Uterus (tissue), 4 donors: Measurements from ENCODE around the gene PCDH9. TPM values are rescaled to one million over a fixed set of nuclear protein-coding genes. Genes with fewer than 3 reads are reported as not detected.

ENCODE experiments used
- DNase-seq, 2 donors: peaks; one replicate each; pipeline ENCODE4 v3.0.0-alpha.2; 2019 to 2020
- H3K27ac ChIP-seq, 2 donors: fragments of 200-600 bp; sonication (generic); 1 replicate in 1 of 2; 2 replicates in 1 of 2; pipeline ENCODE4 v1.5.1; 2016 to 2018
- H3K27me3 ChIP-seq, 2 donors: fragments of 200-600 bp; sonication (generic); one replicate each; pipeline ENCODE4 v1.5.1; 2018 to 2019; ENCODE audit warnings: control low read depth in 1 of 2
- H3K36me3 ChIP-seq, 2 donors: fragments of 200-600 bp; sonication (generic); one replicate each; pipeline ENCODE4 v1.5.1; 2019; ENCODE audit warnings: control low read depth in 1 of 2
- H3K4me1 ChIP-seq, 2 donors: fragments of 200-600 bp; sonication (generic); one replicate each; pipeline ENCODE4 v1.5.1; 2018 to 2019; ENCODE audit warnings: control low read depth in 1 of 2
- H3K4me3 ChIP-seq, 2 donors: fragments of 200-600 bp; sonication (generic); 1 replicate in 1 of 2; 2 replicates in 1 of 2; pipeline ENCODE4 v1.5.1; 2018 to 2019; ENCODE audit warnings: mild to moderate bottlenecking in 1 of 2
- H3K9me3 ChIP-seq, 2 donors: fragments of 200-600 bp; sonication (generic); one replicate each; pipeline ENCODE4 v1.5.1; 2019; ENCODE audit warnings: control low read depth in 1 of 2
- POLR2A ChIP-seq, 2 donors: fragments of 450-650 bp; IDR thresholded peaks; one replicate each; pipeline ENCODE4 v1.6.1; 2016; ENCODE audit warnings: antibody characterized with exemption in 2 of 2, mild to moderate bottlenecking in 1 of 2, moderate library complexity in 1 of 2
- intact Hi-C: fragments of 100-400 bp; cut with DNase I; formaldehyde crosslinking; loops from one replicate; pipeline ENCODE4 v1.15.1; 2023; ENCODE audit warnings: low total_unique reads
- total RNA-seq, 4 donors: library from RNA; depleted of rRNA in 3 of 4; stranded (reverse); fragments of >200 nt in 3 of 4; gene quantifications; one replicate each; pipeline versions ENCODE4 v1.1.0 to v1.2.4, GENCODE V29; 2014 to 2023
- TF ChIP-seq, protein P1 (sequence below), 4 experiments: fragments of 200-600 bp in 2 of 4; fragments of 450-650 bp in 2 of 4; sonication (generic) in 2 of 4; IDR thresholded peaks; one replicate each; pipeline ENCODE4 v1.5.1; 2016 to 2019; ENCODE audit warnings: antibody characterized with exemption in 4 of 4, mild to moderate bottlenecking in 2 of 4, moderate library complexity in 1 of 4
- donor health status: DM: yes; HTN: yes; CAD: no.

PCDH9 gene
- total RNA-seq, 4 donors from 2014 or later, result 0.51 to 45.7 (median 2.1) TPM

DNA sequence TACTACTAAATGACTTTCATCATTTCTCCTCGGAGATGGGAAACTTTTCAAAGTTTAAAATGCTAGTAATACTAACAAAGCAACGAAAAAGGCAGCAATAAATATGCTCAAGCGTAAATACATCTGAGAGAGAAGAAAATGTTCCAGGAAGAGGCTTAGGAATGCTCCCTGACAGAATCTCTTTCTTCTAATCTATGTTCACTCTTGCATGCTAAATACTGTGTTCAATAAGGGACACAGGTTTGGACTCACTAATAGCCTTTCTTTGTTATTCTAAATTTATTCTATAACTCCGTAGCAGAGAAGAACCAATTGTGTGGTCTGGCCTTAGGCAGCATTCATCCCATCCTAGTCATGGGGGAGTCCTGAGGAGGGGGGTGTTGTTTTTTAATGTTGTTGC lies 823.0 kb downstream of the PCDH9 start:
- Histone ChIP-seq H3K4me3 (no peak overlapping the region), H3K9me3 (no peaks in the 10 kb centered on the region), H3K4me1 (no peaks in the 10 kb centered on the region), H3K27ac (no peak overlapping the region), H3K27me3 (no peaks in the 10 kb centered on the region), H3K36me3 (no peaks in the 10 kb centered on the region)
- DNase-seq, result no peak
- no peak for TF ChIP-seq POLR2A (IDR thresholded peaks at IDR 0.05)
- TF ChIP-seq, protein P1, sequence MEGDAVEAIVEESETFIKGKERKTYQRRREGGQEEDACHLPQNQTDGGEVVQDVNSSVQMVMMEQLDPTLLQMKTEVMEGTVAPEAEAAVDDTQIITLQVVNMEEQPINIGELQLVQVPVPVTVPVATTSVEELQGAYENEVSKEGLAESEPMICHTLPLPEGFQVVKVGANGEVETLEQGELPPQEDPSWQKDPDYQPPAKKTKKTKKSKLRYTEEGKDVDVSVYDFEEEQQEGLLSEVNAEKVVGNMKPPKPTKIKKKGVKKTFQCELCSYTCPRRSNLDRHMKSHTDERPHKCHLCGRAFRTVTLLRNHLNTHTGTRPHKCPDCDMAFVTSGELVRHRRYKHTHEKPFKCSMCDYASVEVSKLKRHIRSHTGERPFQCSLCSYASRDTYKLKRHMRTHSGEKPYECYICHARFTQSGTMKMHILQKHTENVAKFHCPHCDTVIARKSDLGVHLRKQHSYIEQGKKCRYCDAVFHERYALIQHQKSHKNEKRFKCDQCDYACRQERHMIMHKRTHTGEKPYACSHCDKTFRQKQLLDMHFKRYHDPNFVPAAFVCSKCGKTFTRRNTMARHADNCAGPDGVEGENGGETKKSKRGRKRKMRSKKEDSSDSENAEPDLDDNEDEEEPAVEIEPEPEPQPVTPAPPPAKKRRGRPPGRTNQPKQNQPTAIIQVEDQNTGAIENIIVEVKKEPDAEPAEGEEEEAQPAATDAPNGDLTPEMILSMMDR (IDR thresholded peaks at IDR 0.05), result no peak
- intact Hi-C loops, result no loop called here

GRCh38 chr13:66405908-66406802 lies 824.0 kb downstream of the PCDH9 start:
- H3K27ac ChIP-seq, result no peak overlapping the region
- no peak for TF ChIP-seq POLR2A (IDR thresholded peaks at IDR 0.05)
- TF ChIP-seq, protein P1 (IDR thresholded peaks at IDR 0.05), result no peak
- no peak for DNase-seq

DNA sequence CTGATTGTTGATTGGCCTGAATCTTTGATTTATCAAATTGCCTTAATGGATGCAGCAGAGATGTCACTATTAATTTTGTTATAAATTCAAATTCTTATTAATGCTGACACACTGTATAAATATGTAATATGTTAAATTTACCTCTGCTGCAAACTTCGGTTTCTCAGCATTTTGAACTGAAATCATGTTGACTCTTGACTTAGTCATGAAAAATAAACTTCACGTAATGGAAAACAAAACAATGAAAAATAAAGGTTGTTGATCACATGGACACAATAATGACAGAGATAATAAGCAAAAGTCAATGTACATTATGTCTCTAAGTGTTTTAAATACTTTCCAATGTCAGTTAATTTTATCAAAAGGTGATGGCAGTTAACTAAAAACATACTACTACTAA lies 827.6 kb downstream of the PCDH9 start:
- no peak for TF ChIP-seq POLR2A (IDR thresholded peaks at IDR 0.05)
- TF ChIP-seq, protein P1 (IDR thresholded peaks at IDR 0.05), result no peak
- H3K27me3 ChIP-seq, result no peaks in the 10 kb centered on the region
- H3K4me3 ChIP-seq, result no peak overlapping the region
- intact Hi-C loops, result no loop called here
- no peaks in the 10 kb centered on the region for H3K36me3 ChIP-seq
- H3K27ac ChIP-seq, result no peak overlapping the region
- DNase-seq, result no peak
- H3K9me3 ChIP-seq, result no peaks in the 10 kb centered on the region
- H3K4me1 ChIP-seq, result no peaks in the 10 kb centered on the region

More at GRCh38 chr13:66405908-66406802, 824.0 kb downstream of the PCDH9 start:
- intact Hi-C loops, result no loop called here
- Histone ChIP-seq H3K27me3 (no peaks in the 10 kb centered on the region), H3K36me3 (no peaks in the 10 kb centered on the region), H3K4me3 (no peak overlapping the region), H3K9me3 (no peaks in the 10 kb centered on the region), H3K4me1 (no peaks in the 10 kb centered on the region)

DNA sequence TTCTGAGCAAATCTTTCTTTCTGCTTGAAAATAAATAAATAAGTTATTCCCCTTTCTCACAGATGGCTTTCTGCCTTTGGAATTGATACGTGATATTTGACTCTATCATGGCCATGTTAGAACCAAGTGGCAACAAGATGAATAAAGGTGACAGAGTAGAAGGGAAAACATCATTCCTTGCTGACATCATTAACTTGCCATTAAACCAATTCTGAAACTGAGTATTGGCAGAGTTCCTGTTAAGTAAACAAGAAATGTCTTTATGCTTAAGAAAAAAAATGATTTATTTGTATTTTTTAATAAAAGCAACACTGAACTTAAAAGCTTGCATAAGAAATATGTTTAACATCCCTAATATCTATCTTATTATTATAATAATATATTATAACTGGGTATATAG lies 828.1 kb downstream of the PCDH9 start:
- intact Hi-C loops, result no loop called here
- no peaks in the 10 kb centered on the region for H3K9me3 ChIP-seq
- no peak for TF ChIP-seq POLR2A (IDR thresholded peaks at IDR 0.05)
- TF ChIP-seq, protein P1 (IDR thresholded peaks at IDR 0.05), result no peak

DNA sequence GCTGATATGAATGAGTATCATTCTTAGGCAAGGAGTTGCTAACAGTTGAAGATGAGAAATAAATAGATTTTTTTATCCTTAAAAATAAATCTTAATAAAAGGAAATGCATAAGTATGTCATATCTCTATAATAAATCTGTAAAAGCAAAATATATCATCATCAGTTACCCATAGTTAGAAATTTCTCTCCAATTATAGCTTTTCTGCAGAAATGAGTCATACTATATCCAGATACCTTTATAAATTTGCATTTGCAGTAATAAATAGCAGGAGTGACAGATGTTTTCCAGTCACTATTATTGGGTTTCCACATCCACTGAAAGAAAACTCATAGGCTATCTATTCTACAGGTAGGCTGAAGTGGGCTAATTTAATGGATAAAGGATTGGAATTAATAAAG lies 829.8 kb downstream of the PCDH9 start:
- Histone ChIP-seq H3K27me3 (no peaks in the 10 kb centered on the region), H3K27ac (no peak overlapping the region), H3K9me3 (no peaks in the 10 kb centered on the region), H3K36me3 (no peaks in the 10 kb centered on the region), H3K4me1 (no peaks in the 10 kb centered on the region), H3K4me3 (no peak overlapping the region)
- TF ChIP-seq, protein P1 (IDR thresholded peaks at IDR 0.05), result no peak
- no peak for TF ChIP-seq POLR2A (IDR thresholded peaks at IDR 0.05)
- intact Hi-C loops, result no loop called here
- no peak for DNase-seq

More for the DNA sequence above, 828.1 kb downstream of the PCDH9 start:
- no peaks in the 10 kb centered on the region for H3K27me3 ChIP-seq
- H3K4me1 ChIP-seq, result no peaks in the 10 kb centered on the region
- H3K36me3 ChIP-seq, result no peaks in the 10 kb centered on the region
- no peak for DNase-seq
- no peak overlapping the region for H3K27ac ChIP-seq
- no peak overlapping the region for H3K4me3 ChIP-seq
